NT2/D1 (cell line): ENCODE results near the gene UTF1.

Experiments
- YY1 ChIP-seq: IDR thresholded peaks from 2 replicates; pipeline ENCODE4 v1.6.1; 2011; ENCODE audit not compliant: insufficient read length, insufficient read depth
- ZNF274 ChIP-seq: IDR thresholded peaks from 2 replicates; pipeline ENCODE4 v1.6.1; 2011; ENCODE audit warnings: mild to moderate bottlenecking, low read depth, low read length

GRCh38 chr10:133185421-133185820, 44.6 kb upstream of the UTF1 start:
- no peak for TF ChIP-seq YY1
- no peak for TF ChIP-seq ZNF274
